GM12878 (cell line): Measurements from ENCODE around the gene LRRC63. TPM values are rescaled to one million over a fixed set of nuclear protein-coding genes. Genes with fewer than 3 reads are reported as not detected.
A peak's percentile ranks its signal among the peaks of the same experiment; 100 is the strongest.

Source experiments
- ATF7 ChIP-seq: fragments of 450-650 bp; IDR thresholded peaks from 2 replicates; pipeline ENCODE4 v1.6.1; 2016; ENCODE audit warnings: low read depth, mild to moderate bottlenecking
- BCL11A ChIP-seq: IDR thresholded peaks from 2 replicates; pipeline ENCODE4 v1.6.1; 2011; ENCODE audit warnings: low read depth, low read length
- BMI1 ChIP-seq: fragments of 450-650 bp; IDR thresholded peaks from 2 replicates; pipeline ENCODE4 v1.6.1; 2016; ENCODE audit warnings: mild to moderate bottlenecking, moderate library complexity, borderline replicate concordance
- IKZF1 ChIP-seq: fragments of 450-650 bp; conservative IDR thresholded peaks from 2 replicates; pipeline ENCODE4 v1.6.1; 2017; ENCODE audit warnings: antibody characterized with exemption, mild to moderate bottlenecking
- JUND ChIP-seq: IDR thresholded peaks from 2 replicates; pipeline ENCODE4 v1.6.1; 2012; ENCODE audit warnings: low read depth, mild to moderate bottlenecking, low read length, improper control_type of control experiment, moderate library complexity
- MEF2A ChIP-seq: IDR thresholded peaks from 2 replicates; pipeline ENCODE4 v1.6.1; 2011; ENCODE audit warnings: low read depth, mild to moderate bottlenecking, low read length, moderate library complexity; ENCODE audit not compliant: insufficient read depth
- MTA3 ChIP-seq: IDR thresholded peaks from 2 replicates; pipeline ENCODE4 v1.6.1; 2012; ENCODE audit warnings: low read length, inconsistent platforms, borderline replicate concordance
- NFYB ChIP-seq: IDR thresholded peaks from 2 replicates; pipeline ENCODE4 v1.6.1; 2011; ENCODE audit warnings: low read depth, mild to moderate bottlenecking, low read length, improper control_type of control experiment, moderate library complexity; ENCODE audit not compliant: insufficient read depth
- PAX5 ChIP-seq: IDR thresholded peaks from 2 replicates; pipeline ENCODE4 v1.6.1; 2011; ENCODE audit warnings: low read depth, low read length, borderline replicate concordance
- POLR2AphosphoS5 ChIP-seq: IDR thresholded peaks from 2 replicates; pipeline ENCODE4 v1.6.1; 2011; ENCODE audit warnings: mild to moderate bottlenecking, low read length, inconsistent platforms
- RUNX3 ChIP-seq: IDR thresholded peaks from 2 replicates; pipeline ENCODE4 v1.6.1; 2012; ENCODE audit warnings: low read length, inconsistent platforms
- TAF1 ChIP-seq: IDR thresholded peaks from 2 replicates; pipeline ENCODE4 v1.6.1; 2011; ENCODE audit warnings: mild to moderate bottlenecking, low read depth, low read length, borderline replicate concordance
- TBL1XR1 ChIP-seq: IDR thresholded peaks from 2 replicates; pipeline ENCODE4 v1.6.1; 2012; ENCODE audit warnings: low read depth, low read length, improper control_type of control experiment
- TCF12 ChIP-seq: IDR thresholded peaks from 2 replicates; pipeline ENCODE4 v1.6.1; 2011; ENCODE audit warnings: low read depth, mild to moderate bottlenecking, low read length
- USF2 ChIP-seq: IDR thresholded peaks from 2 replicates; pipeline ENCODE4 v1.6.1; 2011; ENCODE audit warnings: low read depth, low read length, improper control_type of control experiment, borderline replicate concordance
- YY1 ChIP-seq: IDR thresholded peaks from 2 replicates; pipeline ENCODE4 v1.6.1; 2011; ENCODE audit warnings: low read depth, mild to moderate bottlenecking, low read length
- ZNF207 ChIP-seq: fragments of 450-650 bp; IDR thresholded peaks from 2 replicates; pipeline ENCODE4 v1.6.1; 2014; ENCODE audit warnings: antibody characterized with exemption, mild to moderate bottlenecking, borderline replicate concordance
- polyA plus RNA-seq, 11 experiments: library from polyadenylated mRNA; depleted of rRNA in 4 of 11; unstranded in 6 of 11; stranded (reverse) in 5 of 11; fragments of >200 nt; fragmentation: Nextera tagmentation in 4 of 11; fragmentation: Illumina TruSeq in 1 of 11; extraction: Ambion mirVana in 4 of 11; extraction: Trizol in 1 of 11; gene quantifications; 1 replicate in 1 of 11; 2 replicates in 10 of 11; pipeline versions ENCODE4 v1.2.1 to v1.2.3, GENCODE V29; 2011 to 2016; ENCODE audit warnings: inconsistent platforms in 2 of 11, missing spikeins in 2 of 11, low read depth in 1 of 11
- total RNA-seq, 4 experiments: library from RNA; depleted of rRNA in 3 of 4; stranded (reverse); fragments of >200 nt in 3 of 4; fragmentation: Illumina TruSeq in 1 of 4; extraction: Trizol in 1 of 4; gene quantifications; 2 replicates each; pipeline versions ENCODE4 v1.2.1 to v1.2.3, GENCODE V29; 2013 to 2021
- TF ChIP-seq, protein P1 (sequence below): fragments of 450-650 bp; IDR thresholded peaks from 2 replicates; pipeline ENCODE4 v1.6.1; 2016; ENCODE audit warnings: mild to moderate bottlenecking
- TF ChIP-seq, protein P2 (sequence below): IDR thresholded peaks from 2 replicates; pipeline ENCODE4 v1.6.1; 2012; ENCODE audit warnings: improper control_type of control experiment, low read depth, low read length; ENCODE audit not compliant: insufficient replicate concordance
- TF ChIP-seq, protein P3 (sequence below): fragments of 450-650 bp; IDR thresholded peaks from 2 replicates; pipeline ENCODE4 v1.6.1; 2017; ENCODE audit warnings: mild to moderate bottlenecking, moderate library complexity

Gene LRRC63
- total and polyA plus RNA-seq, 10 of the 15 experiments (the other 5 are each of a cell fraction or from before 2014, with no cell fraction given), result 0.34 to 0.98 (median 0.76) TPM; not detected in 1

DNA sequence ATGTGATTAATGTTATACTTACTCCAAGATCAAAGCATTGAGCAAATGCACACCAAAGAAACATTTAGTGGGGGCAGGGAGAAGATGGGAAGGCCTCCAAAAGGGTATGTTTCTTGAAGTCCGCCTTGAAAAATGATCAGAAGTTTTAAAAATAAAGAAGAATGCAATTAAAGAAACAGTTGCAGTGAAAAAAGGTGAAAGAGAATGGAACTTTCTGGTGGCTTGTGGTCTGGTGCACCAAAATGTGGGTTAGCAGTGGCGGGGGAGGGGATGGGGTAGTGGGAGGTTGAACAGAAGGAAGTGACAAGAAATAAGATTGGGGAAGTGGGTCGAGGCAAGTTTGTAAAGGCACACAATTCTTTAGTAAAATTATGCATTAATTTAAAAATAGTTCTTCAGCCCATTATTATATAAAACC is 32.2 kb upstream of the LRRC63 start (continued):
- TF ChIP-seq IKZF1 (peak; percentile 45; the same call in 1 of the 2 replicates), BMI1 (peak; percentile 41; the same call in 1 of the 2 replicates), POLR2AphosphoS5 (peak; percentile 57; the same call in 1 of the 2 replicates), YY1 (no peak), JUND (no peak), TBL1XR1 (peak; percentile 65; the same call in 1 of the 2 replicates), MEF2A (no peak), ATF7 (peak; percentile 58; the same call in 1 of the 2 replicates), TCF12 (0 out of 2 replicates have a peak, but pooled peaks have one; percentile 34), MTA3 (no peak), BCL11A (peak; percentile 43; the same call in 1 of the 2 replicates), PAX5 (0 out of 2 replicates have a peak, but pooled peaks have one; percentile 31), NFYB (no peak), TAF1 (peak; percentile 15; the same call in 1 of the 2 replicates), RUNX3 (peak; percentile 99), ZNF207 (no peak), USF2 (no peak)
- TF ChIP-seq, protein P1, sequence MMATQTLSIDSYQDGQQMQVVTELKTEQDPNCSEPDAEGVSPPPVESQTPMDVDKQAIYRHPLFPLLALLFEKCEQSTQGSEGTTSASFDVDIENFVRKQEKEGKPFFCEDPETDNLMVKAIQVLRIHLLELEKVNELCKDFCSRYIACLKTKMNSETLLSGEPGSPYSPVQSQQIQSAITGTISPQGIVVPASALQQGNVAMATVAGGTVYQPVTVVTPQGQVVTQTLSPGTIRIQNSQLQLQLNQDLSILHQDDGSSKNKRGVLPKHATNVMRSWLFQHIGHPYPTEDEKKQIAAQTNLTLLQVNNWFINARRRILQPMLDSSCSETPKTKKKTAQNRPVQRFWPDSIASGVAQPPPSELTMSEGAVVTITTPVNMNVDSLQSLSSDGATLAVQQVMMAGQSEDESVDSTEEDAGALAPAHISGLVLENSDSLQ, result peak; percentile 42; the same call in 1 of the 2 replicates
- TF ChIP-seq, protein P2, sequence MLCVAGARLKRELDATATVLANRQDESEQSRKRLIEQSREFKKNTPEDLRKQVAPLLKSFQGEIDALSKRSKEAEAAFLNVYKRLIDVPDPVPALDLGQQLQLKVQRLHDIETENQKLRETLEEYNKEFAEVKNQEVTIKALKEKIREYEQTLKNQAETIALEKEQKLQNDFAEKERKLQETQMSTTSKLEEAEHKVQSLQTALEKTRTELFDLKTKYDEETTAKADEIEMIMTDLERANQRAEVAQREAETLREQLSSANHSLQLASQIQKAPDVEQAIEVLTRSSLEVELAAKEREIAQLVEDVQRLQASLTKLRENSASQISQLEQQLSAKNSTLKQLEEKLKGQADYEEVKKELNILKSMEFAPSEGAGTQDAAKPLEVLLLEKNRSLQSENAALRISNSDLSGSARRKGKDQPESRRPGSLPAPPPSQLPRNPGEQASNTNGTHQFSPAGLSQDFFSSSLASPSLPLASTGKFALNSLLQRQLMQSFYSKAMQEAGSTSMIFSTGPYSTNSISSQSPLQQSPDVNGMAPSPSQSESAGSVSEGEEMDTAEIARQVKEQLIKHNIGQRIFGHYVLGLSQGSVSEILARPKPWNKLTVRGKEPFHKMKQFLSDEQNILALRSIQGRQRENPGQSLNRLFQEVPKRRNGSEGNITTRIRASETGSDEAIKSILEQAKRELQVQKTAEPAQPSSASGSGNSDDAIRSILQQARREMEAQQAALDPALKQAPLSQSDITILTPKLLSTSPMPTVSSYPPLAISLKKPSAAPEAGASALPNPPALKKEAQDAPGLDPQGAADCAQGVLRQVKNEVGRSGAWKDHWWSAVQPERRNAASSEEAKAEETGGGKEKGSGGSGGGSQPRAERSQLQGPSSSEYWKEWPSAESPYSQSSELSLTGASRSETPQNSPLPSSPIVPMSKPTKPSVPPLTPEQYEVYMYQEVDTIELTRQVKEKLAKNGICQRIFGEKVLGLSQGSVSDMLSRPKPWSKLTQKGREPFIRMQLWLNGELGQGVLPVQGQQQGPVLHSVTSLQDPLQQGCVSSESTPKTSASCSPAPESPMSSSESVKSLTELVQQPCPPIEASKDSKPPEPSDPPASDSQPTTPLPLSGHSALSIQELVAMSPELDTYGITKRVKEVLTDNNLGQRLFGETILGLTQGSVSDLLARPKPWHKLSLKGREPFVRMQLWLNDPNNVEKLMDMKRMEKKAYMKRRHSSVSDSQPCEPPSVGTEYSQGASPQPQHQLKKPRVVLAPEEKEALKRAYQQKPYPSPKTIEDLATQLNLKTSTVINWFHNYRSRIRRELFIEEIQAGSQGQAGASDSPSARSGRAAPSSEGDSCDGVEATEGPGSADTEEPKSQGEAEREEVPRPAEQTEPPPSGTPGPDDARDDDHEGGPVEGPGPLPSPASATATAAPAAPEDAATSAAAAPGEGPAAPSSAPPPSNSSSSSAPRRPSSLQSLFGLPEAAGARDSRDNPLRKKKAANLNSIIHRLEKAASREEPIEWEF, result peak; percentile 22
- TF ChIP-seq, protein P3, sequence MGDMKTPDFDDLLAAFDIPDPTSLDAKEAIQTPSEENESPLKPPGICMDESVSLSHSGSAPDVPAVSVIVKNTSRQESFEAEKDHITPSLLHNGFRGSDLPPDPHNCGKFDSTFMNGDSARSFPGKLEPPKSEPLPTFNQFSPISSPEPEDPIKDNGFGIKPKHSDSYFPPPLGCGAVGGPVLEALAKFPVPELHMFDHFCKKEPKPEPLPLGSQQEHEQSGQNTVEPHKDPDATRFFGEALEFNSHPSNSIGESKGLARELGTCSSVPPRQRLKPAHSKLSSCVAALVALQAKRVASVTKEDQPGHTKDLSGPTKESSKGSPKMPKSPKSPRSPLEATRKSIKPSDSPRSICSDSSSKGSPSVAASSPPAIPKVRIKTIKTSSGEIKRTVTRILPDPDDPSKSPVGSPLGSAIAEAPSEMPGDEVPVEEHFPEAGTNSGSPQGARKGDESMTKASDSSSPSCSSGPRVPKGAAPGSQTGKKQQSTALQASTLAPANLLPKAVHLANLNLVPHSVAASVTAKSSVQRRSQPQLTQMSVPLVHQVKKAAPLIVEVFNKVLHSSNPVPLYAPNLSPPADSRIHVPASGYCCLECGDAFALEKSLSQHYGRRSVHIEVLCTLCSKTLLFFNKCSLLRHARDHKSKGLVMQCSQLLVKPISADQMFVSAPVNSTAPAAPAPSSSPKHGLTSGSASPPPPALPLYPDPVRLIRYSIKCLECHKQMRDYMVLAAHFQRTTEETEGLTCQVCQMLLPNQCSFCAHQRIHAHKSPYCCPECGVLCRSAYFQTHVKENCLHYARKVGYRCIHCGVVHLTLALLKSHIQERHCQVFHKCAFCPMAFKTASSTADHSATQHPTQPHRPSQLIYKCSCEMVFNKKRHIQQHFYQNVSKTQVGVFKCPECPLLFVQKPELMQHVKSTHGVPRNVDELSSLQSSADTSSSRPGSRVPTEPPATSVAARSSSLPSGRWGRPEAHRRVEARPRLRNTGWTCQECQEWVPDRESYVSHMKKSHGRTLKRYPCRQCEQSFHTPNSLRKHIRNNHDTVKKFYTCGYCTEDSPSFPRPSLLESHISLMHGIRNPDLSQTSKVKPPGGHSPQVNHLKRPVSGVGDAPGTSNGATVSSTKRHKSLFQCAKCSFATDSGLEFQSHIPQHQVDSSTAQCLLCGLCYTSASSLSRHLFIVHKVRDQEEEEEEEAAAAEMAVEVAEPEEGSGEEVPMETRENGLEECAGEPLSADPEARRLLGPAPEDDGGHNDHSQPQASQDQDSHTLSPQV, result no peak
